Spleen (tissue), 7 donors: ENCODE data around the gene DMD.

ENCODE experiments used
- CTCF ChIP-seq, 11 experiments: fragments of 200-600 bp in 7 of 11; fragments of 450-650 bp in 4 of 11; sonication (generic) in 4 of 11; IDR thresholded peaks in 8 of 11; conservative IDR thresholded peaks in 3 of 11; 1 replicate in 7 of 11; 2 replicates in 4 of 11; pipeline versions ENCODE4 v1.4.0 to v1.8.0; 2016 to 2021; ENCODE audit warnings: antibody characterized with exemption in 11 of 11, inconsistent platforms in 4 of 11, mild to moderate bottlenecking in 1 of 11
- POLR2A ChIP-seq, 3 donors: fragments of 450-650 bp; IDR thresholded peaks; one replicate each; pipeline ENCODE4 v1.5.1; 2017; ENCODE audit warnings: antibody characterized with exemption in 3 of 3, mild to moderate bottlenecking in 1 of 3
- donor health status: DM: no; HTN: no; CAD: no; lungs with moderate emphysema.
- donor health status: DM: no; HTN: no; CAD: no.
- donor health status: DM: no; HTN: no; CAD: no.

DNA sequence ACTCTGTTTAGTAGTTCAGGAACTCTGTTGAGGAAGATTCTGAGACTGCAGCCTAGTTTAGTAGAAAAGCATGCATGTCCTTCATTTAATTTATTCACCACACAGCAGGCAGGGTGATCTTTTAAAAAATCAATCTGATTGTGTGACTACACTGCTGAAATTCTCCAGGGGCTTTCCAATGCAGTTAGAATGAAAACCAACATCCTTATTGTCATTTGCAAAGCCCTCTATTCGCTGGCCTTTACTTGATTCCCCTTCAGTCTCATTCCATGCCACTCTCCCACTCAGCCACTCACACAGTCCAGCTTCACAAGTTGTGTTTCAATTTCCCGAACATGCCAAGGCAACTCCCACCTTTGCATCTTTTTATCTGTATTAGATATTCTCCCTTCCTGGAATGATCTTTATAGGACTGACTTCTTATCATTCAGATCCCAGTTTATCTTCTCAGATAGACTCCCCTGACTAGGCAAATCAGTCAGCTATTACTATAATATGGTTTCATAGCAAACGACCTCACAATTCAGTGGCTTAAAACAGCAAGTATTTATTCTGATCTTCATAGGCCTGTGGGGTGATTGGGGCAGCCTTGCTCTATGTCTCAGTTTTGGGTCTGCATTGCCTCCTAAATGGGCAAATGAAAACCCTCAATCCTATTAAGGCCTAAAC is 2118.2 kb downstream of the DMD start:
- TF ChIP-seq POLR2A (IDR thresholded peaks at IDR 0.05) (no peak), CTCF (IDR thresholded peaks at IDR 0.05 in 8 of 11, conservative IDR thresholded peaks at IDR 0.05 in 3 of 11) (no peak)
